ENCODE results near the gene AVPR2. TPM values are rescaled to one million over a fixed set of nuclear protein-coding genes. Genes with fewer than 3 reads are reported as not detected.

The AVPR2 gene
- total and polyA plus RNA-seq, 9 of the 15 experiments (the other 6 are each of a cell fraction or from before 2014, with no cell fraction given) = not detected

DNA sequence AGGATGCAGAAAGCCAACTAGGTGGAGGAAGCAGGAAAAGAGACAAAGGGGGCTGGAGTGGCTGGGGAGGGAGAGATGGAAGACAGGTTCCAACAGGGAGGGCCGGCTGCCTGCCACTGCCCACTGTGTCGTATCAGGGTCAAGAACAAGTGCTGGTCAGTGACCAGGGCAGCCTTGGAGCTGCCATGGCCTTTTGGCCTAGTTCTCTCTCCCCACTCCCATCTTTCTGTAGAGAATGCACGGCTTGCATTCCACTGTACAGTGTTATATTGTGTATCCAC is 30.4 kb upstream of the AVPR2 start:
- POLR2A ChIA-PET = interaction anchor here (0.9 kb wide), 1 partner anchor 19 kb away, joined by 4 read pairs; no protein-coding TSS in a partner anchor
- TF ChIP-seq ELF2 (CRISPR knock-in tag; IDR thresholded peaks at IDR 0.05) = no peak
- no peak for TF ChIP-seq TCF7L2 (IDR thresholded peaks at IDR 0.05; ENCODE audit: low read depth, low read length)
- TF ChIP-seq FOXK2 (conservative IDR thresholded peaks at IDR 0.05 in 1 of 2, IDR thresholded peaks at IDR 0.05 in 1 of 2; ENCODE audit: low read depth in 2 of 2) = no peak
- TF ChIP-seq PYGO2 (tag; IDR thresholded peaks at IDR 0.05) = no peak
- no peak for TF ChIP-seq NR1H2 (CRISPR knock-in tag; IDR thresholded peaks at IDR 0.05)
- TF ChIP-seq BACH1 (tag; IDR thresholded peaks at IDR 0.05) = no peak
- no peak for TF ChIP-seq FOS (IDR thresholded peaks at IDR 0.05; ENCODE audit: extremely low read depth, insufficient read length)
- TF ChIP-seq, protein P1, sequence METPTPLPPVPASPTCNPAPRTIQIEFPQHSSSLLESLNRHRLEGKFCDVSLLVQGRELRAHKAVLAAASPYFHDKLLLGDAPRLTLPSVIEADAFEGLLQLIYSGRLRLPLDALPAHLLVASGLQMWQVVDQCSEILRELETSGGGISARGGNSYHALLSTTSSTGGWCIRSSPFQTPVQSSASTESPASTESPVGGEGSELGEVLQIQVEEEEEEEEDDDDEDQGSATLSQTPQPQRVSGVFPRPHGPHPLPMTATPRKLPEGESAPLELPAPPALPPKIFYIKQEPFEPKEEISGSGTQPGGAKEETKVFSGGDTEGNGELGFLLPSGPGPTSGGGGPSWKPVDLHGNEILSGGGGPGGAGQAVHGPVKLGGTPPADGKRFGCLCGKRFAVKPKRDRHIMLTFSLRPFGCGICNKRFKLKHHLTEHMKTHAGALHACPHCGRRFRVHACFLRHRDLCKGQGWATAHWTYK (CRISPR knock-in tag; IDR thresholded peaks at IDR 0.05) = no peak
- no peak for TF ChIP-seq KDM5B (IDR thresholded peaks at IDR 0.05; ENCODE audit: insufficient replicate concordance, low read depth, low read length)
- TF ChIP-seq ZNF12 (CRISPR knock-in tag; IDR thresholded peaks at IDR 0.05) = no peak
- no peak for TF ChIP-seq CBX1 (IDR thresholded peaks at IDR 0.05; ENCODE audit: low read depth)
- TF ChIP-seq, protein P2, sequence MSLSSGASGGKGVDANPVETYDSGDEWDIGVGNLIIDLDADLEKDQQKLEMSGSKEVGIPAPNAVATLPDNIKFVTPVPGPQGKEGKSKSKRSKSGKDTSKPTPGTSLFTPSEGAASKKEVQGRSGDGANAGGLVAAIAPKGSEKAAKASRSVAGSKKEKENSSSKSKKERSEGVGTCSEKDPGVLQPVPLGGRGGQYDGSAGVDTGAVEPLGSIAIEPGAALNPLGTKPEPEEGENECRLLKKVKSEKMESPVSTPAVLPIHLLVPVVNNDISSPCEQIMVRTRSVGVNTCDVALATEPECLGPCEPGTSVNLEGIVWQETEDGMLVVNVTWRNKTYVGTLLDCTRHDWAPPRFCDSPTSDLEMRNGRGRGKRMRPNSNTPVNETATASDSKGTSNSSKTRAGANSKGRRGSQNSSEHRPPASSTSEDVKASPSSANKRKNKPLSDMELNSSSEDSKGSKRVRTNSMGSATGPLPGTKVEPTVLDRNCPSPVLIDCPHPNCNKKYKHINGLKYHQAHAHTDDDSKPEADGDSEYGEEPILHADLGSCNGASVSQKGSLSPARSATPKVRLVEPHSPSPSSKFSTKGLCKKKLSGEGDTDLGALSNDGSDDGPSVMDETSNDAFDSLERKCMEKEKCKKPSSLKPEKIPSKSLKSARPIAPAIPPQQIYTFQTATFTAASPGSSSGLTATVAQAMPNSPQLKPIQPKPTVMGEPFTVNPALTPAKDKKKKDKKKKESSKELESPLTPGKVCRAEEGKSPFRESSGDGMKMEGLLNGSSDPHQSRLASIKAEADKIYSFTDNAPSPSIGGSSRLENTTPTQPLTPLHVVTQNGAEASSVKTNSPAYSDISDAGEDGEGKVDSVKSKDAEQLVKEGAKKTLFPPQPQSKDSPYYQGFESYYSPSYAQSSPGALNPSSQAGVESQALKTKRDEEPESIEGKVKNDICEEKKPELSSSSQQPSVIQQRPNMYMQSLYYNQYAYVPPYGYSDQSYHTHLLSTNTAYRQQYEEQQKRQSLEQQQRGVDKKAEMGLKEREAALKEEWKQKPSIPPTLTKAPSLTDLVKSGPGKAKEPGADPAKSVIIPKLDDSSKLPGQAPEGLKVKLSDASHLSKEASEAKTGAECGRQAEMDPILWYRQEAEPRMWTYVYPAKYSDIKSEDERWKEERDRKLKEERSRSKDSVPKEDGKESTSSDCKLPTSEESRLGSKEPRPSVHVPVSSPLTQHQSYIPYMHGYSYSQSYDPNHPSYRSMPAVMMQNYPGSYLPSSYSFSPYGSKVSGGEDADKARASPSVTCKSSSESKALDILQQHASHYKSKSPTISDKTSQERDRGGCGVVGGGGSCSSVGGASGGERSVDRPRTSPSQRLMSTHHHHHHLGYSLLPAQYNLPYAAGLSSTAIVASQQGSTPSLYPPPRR (CRISPR knock-in tag; IDR thresholded peaks at IDR 0.05; ENCODE audit: borderline replicate concordance) = no peak
- TF ChIP-seq, protein P3, sequence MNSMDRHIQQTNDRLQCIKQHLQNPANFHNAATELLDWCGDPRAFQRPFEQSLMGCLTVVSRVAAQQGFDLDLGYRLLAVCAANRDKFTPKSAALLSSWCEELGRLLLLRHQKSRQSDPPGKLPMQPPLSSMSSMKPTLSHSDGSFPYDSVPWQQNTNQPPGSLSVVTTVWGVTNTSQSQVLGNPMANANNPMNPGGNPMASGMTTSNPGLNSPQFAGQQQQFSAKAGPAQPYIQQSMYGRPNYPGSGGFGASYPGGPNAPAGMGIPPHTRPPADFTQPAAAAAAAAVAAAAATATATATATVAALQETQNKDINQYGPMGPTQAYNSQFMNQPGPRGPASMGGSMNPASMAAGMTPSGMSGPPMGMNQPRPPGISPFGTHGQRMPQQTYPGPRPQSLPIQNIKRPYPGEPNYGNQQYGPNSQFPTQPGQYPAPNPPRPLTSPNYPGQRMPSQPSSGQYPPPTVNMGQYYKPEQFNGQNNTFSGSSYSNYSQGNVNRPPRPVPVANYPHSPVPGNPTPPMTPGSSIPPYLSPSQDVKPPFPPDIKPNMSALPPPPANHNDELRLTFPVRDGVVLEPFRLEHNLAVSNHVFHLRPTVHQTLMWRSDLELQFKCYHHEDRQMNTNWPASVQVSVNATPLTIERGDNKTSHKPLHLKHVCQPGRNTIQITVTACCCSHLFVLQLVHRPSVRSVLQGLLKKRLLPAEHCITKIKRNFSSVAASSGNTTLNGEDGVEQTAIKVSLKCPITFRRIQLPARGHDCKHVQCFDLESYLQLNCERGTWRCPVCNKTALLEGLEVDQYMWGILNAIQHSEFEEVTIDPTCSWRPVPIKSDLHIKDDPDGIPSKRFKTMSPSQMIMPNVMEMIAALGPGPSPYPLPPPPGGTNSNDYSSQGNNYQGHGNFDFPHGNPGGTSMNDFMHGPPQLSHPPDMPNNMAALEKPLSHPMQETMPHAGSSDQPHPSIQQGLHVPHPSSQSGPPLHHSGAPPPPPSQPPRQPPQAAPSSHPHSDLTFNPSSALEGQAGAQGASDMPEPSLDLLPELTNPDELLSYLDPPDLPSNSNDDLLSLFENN (IDR thresholded peaks at IDR 0.05; ENCODE audit: low read depth in 2 of 2, low read length in 2 of 2) = no peak
- TF ChIP-seq STAT5B (CRISPR knock-in tag; IDR thresholded peaks at IDR 0.05) = no peak

More for the DNA sequence above, 30.4 kb upstream of the AVPR2 start:
- H3K4me2 ChIP-seq (ENCODE audit: insufficient read depth, low read length) = no peak overlapping the region
- no peak overlapping the region for H2AFZ ChIP-seq (ENCODE audit: low read depth, low read length)
- no peaks in the 10 kb centered on the region for H3K36me3 ChIP-seq (ENCODE audit: control insufficient read depth, insufficient read depth, low read length)
- H3K4me3 ChIP-seq = no peak overlapping the region
- H4K20me1 ChIP-seq (replicated peaks; ENCODE audit: control insufficient read depth, insufficient read depth, low read length) = 0 out of 2 replicates have a peak, but pooled peaks cover 14% of the 10 kb centered on the region
- no peak for DNase-seq (ENCODE audit: extremely low read depth in 1 of 4, low spot score in 3 of 4)
- intact Hi-C loops (cut with micrococcal nuclease) = no loop called here
- ATAC-seq = no peak
- no peaks in the 10 kb centered on the region for H3K79me2 ChIP-seq (ENCODE audit: control insufficient read depth, insufficient read depth, low read length)
- BruUV-seq (replicated peaks) = no TSS peak
- no peaks in the 10 kb centered on the region for H3K9me1 ChIP-seq (ENCODE audit: control insufficient read depth, insufficient read depth, low read length)
- H3K4me1 ChIP-seq (replicated peaks in 1 of 2; ENCODE audit: control insufficient read depth in 2 of 2, insufficient read depth in 2 of 2, low read length in 2 of 2) = peaks cover 0 to 19% of the 10 kb centered on the region in 2 experiments; a peak in 2 of 5 replicates
- no peak overlapping the region for H3K27ac ChIP-seq (ENCODE audit: extremely low read depth, low read depth, low read length)
- no peaks in the 10 kb centered on the region for H3K9me3 ChIP-seq (replicated peaks; ENCODE audit: control insufficient read depth, insufficient read depth, low read depth, low read length)
- CTCF ChIA-PET (ENCODE audit: low intra/inter-chr PET ratio) = no interaction called here
- FAIRE-seq = no peak
- no peak overlapping the region for H3K9ac ChIP-seq (ENCODE audit: insufficient read depth in 1 of 2, low read depth in 2 of 2, low read length in 2 of 2)
- peaks cover 3 to 52% of the 10 kb centered on the region in 2 experiments; a peak in 3 of 5 replicates for H3K27me3 ChIP-seq (ENCODE audit: control insufficient read depth in 2 of 2, insufficient read depth in 2 of 2, low read length in 2 of 2)
- 0% methylated on average over 2 of the region's 3 CpGs for WGBS (ENCODE audit: insufficient coverage, low coverage, missing lambda C conversion rate)
- in situ Hi-C loops (cut with MboI) = no loop called here

Data from K562 (cell line).